ENCODE data around the gene ELAVL1.
"Not testable (repeated sequence)": the region's sequence is repeated elsewhere in the genome, so short reads cannot be mapped to it uniquely, and the experiment has no call there.

Gene ELAVL1

GRCh38 chr19:7968008-7968795 is 37.2 kb downstream of the ELAVL1 start:
- no peak for DNase-seq

- no peak for DNase-seq
Measured at GRCh38 chr19:7965921-7966665, 39.3 kb downstream of the ELAVL1 start.

DNA sequence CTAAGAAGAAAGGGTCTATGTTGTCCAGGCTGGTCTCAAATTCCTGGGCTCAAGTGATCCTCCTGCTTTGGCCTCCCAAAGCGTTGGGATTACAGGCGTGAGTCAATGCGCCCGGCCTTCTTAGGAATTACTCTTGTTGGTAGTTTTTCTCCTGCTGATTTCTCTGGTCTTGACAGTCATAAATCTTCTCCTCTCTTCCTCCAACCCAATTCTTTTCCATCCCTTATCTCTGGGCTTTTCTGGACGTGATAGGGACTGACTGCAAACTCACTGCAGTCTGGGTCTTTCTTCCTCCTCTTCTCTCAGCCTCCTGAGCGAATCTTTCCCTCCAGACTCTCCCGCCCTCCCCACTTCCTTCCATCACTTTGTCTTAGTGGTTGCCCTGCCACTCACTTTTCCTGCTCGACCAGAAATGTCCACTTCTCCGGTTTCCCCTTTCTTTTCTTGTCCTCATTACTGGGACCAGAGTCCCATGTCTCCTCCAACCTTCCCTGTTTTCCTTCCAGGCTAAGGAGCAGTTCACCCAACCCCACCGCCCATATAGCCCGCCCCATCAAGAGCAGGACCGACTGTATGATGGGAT is 40.1 kb downstream of the ELAVL1 start:
- no peak for DNase-seq

DNA sequence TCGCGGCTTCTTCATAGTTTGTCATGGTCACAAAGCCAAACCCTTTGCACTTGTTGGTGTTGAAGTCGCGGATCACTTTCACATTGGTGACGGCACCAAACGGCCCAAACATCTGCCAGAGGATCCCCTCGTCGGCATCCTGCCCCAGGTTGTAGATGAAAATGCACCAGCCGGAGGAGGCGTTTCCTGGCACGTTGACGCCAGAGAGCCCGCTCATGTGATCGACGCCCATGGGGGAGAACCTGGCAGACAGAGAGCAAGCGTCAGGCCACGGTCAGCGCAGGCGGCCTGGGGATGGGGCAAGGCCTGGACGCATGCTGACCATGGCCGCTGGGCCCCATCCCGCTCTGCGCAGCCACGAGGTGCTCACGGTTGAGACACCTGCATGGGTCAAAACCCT is 41.9 kb downstream of the ELAVL1 start:
- no peak for DNase-seq

- no peak for DNase-seq
Measured at GRCh38 chr19:7962644-7963268, 42.7 kb downstream of the ELAVL1 start.

DNA sequence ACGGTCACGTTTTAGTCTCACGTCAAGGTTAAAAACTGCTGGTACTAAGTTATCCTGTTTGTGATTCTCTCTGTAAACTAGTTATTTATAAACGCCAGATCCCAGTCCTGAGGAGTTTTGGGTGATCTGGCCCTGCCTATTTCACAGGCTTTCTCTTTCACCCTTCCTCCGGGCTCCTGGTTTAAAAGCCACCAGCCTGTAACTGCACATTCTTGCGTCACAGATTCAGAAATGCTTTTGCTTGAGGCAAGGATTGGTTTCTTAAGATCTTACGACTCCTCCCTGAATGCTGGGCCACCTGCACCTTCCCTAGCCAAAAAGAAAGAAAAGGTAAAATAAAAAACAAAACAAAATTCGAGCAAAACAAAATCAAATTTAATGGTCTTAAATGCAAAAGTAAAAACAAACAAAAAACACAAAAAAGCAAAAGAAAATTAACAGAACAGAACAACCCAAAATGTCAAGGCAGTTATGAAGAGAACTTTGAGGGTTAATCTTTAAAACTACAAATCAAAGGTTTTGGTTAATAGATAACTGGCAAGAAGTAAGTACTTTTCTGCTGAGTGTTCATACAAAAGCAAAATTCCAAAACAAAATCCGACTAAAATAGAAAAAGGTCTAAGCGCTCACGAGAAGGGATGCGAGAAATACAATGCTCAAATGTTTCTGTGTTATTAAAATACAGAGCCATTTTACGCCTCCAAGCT is 43.4 kb downstream of the ELAVL1 start:
- no peak for DNase-seq

DNA sequence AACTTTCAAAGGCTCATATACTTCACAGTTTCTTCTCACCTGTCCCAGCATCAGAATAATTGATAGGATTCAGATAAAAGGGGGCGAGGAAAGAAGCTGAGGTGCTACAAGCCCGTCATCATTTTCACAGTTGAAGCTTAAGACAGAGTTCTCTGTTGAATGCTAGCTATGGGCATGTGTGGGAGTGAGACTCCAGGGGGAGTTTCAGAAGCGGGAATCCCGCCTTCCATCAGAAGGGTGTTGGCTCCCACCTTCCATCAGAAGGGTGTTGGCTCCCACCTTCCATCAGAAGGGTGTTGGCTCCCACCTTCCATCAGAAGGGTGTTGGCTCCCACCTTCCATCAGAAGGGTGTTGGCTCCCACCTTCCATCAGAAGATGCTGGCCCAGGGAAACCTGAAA is 44.4 kb downstream of the ELAVL1 start:
- DNase-seq, result not testable (repeated sequence)

- no peak for DNase-seq
Measured at GRCh38 chr19:7959211-7959610, 46.2 kb downstream of the ELAVL1 start.

DNA sequence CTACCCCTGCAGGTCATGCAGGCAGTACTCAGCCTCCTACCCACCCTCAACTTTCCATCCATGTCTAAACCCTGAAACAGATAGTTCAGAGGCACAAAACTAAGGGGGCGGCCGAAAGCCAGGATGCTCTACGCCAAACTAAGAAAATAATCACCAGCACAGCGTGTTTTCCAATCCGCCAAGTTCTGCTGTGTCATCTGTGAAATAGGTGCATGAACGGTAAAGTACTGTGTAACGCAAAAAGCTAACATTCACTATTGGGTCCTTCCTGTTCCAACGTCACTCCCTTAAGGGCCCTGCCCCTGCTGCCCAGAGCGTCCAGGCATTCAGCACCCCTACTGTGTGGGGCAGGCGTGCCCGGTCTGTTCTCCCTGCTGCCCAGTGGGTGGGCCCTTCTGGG is 49.7 kb downstream of the ELAVL1 start:
- DNase-seq, result no peak

GRCh38 chr19:7953576-7953975 is 51.9 kb downstream of the ELAVL1 start:
- DNase-seq, result no peak

DNA sequence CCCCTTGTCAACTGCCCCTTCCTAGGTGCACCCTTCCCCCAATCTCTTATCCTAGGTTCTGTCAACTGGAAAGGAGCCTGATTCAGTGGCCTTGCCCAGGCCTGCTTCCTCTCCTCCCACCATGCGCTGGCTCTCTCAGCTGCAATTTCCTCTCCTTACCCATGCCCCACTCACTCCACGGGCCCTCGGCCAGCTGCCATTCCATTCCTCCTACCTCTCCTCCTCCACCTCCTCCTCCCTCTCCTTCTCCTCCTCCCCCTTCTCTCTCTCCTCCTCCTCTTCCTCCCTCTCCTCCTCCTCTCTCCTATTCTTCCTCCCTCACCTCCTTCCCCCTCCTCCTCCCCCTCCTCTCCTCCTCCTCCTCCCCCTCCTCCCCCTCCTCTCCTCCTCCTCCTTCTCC is 52.4 kb downstream of the ELAVL1 start:
- no peak for DNase-seq

DNA sequence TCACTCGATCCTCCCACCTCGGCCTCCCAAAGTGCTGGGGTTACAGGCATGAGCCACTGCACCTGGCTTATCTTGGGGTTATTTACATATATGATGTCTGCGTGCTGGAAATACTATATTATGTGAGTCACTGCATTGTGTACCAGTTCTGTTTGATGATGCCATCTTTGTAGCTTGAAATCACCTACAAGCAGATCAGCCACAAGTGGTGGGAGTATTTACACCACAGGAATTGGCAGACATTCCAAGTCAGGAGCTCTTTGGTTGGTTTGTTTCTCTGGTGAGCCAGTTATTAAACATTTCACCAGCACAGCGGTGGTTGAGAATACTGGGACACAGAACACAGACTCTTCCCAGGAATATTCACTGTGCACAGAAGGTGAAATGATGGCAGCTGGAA is 57.5 kb downstream of the ELAVL1 start:
- DNase-seq, result no peak

- DNase-seq, result peak; percentile 85
Measured at GRCh38 chr19:7944177-7944761, 61.2 kb downstream of the ELAVL1 start.

GRCh38 chr19:7943444-7944176 is 61.8 kb downstream of the ELAVL1 start, which contains the start of gene TIMM44:
Gene TIMM44 (minus strand): TSS chr19:7943666. CDS start chr19:7943651, 15 bp downstream.
- peak; percentile 99 for DNase-seq

GRCh38 chr19:7942981-7943443 is 62.4 kb downstream of the ELAVL1 start:
- no peak for DNase-seq

DNA sequence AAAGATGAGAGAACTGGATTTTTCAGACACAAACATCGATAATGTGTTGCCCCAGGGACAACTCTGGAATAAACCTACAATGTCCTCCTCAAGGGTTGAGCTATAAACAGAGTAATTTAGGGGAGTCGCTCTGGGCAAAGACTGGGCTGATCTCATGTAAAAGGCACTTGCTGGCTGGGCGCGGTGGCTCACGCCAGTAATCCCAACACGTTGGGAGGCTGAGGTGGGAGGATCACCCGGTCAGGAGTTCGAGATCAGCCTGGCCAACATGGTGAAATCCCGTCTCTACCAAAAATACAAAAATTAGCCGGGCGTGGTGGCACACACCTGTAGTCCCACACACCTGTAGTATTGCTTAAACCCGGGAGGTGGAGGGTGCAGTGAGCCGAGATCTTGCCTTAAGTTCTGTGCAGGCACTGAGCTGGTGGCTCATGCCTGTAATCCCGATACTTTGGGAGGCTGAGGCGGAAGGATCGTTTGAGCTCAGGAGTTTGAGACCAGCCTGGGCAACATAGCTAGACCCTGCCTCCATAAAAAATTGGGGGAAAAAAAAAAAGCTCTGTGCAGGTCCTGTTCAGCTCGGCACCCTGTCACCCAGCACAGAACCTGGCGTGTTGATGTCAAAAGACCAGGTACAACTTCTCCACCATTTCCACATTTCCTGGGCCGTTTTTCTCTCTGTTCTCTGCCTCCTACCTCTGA is 63.4 kb downstream of the ELAVL1 start:
- DNase-seq, result no peak

DNA sequence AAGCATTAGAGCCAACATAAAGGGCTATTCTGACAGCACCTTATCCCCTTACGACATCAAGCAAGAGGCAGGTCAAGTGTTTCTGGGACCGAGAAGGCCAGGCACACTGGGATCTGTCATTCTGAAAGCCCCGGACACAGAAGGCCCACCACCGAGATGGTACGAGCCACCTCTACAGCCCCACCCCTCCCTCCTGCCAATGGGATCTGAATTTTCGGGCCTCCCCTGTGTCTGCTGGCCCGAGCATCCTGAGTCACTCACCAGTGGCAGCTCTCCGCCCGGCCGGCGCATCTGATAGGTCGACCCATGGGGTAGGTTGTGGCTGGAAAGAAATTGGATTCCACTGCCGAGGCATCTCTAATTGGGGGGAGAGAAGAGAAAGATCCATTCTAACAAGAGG is 64.6 kb downstream of the ELAVL1 start:
- DNase-seq, result no peak

DNA sequence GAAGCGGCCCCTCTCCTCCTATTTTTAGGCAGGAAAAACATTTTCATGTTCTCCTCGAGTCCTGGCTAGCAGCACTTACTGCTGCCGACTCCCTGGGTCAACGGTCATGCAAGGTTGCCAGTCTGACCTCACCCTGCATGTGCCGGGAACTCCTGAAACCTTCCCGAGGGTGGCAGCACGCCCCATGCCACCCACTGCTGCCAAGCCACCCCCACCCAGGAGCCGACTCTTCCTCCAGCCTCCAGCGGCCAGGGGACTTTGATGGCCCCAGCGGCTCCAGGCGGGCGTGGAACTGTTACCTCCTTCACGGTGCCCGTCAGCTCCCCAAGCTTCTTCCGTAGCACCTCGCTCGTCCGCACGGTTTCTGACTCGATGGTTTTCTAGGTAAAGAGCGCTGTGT is 70.7 kb downstream of the ELAVL1 start:
- no peak for DNase-seq

DNA sequence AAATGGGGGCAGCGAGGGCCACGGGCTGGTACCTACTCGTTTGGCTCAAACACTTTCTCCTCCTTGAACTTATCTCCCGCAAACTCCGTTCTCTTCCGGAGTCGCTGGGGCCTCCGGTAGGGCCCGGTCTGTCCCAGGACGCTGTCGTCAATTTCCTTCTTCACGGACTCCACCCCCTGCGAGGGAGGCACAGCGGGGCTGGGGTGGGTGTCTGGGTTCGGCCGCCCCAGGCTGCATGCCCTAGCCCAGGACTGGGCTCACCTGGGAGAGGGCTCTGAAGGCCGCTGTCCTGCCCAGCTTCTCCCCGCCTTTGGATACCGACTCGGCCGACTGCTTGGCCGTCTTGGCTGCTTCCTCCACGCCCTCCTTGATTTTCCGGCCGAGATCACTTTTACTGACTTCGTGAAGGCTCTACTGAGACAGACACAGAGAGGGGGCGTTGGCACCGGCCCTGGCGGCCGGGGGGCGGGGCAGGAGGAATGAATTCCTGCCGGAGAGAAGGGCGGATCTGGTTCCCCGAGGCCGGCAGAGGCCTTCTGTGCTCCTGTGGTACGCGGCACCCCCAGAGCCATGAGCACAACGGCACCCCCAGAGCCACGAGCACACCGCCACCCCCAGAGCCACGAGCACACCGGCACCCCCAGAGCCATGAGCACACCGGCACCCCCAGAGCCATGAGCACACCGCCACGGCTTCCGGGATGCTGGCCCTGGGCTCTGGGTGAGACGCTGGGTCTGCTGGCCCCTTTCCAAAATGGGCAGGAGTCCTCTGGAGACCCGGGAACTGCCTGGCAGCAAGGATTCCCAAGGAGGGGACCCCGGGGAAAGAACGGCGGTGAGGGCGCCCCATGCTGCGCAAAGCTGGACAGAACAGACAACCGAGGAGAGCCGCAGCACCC is 71.4 kb downstream of the ELAVL1 start:
- no peak for DNase-seq

DNA sequence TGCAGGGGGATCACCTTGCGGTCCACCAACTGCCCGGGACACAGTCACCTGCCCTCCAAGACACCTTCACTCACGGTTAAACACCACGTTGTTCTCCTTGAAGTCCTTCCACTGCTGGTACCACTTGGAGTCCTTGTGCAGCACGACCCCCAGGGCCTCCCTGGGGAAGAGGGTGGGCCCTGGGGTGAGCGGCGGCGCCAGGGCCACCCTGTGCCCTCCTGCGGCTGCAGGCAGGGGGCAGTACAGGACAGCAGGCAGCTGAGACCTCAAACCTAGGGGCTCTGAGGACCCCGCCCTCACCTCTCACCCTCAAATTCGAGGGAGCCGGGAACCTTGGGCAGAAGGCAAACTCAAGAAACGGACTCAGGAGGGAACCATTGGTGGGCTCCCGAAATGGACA is 72.0 kb downstream of the ELAVL1 start:
- no peak for DNase-seq

All from NCI-H1105 (cell line).